DOHH2 (cell line): Measurements from ENCODE around the gene HK1.

Source experiments
- CTCF ChIP-seq: fragments of 200-600 bp; sonication (generic); IDR thresholded peaks from one replicate; pipeline ENCODE4 v1.5.1; 2014; ENCODE audit warnings: antibody characterized with exemption, mild to moderate bottlenecking, low read depth, low read length; ENCODE audit not compliant: poor library complexity, severe bottlenecking
- EZH2phosphoT487 ChIP-seq: fragments of 200-600 bp; sonication (generic); IDR thresholded peaks from 2 replicates; pipeline ENCODE4 v1.6.1; 2017; ENCODE audit warnings: borderline replicate concordance, mild to moderate bottlenecking, antibody characterized with exemption, low read length, moderate library complexity, mixed read lengths

- no peak for TF ChIP-seq CTCF
- TF ChIP-seq EZH2phosphoT487 = no peak
Observed at GRCh38 chr10:69383558-69383957, 105.3 kb downstream of the HK1 start.
